Nephron progenitor cell (in vitro differentiated cells): ENCODE data around the gene LILRB2.
"Not testable (repeated sequence)": the region's sequence is repeated elsewhere in the genome, so short reads cannot be mapped to it uniquely, and the experiment has no call there.

Experiments
- DNase-seq: peaks from one replicate; pipeline ENCODE4 v3.0.0; 2021
- H3K27ac Mint-ChIP-seq: 2 replicates; pipeline ENCODE4 v1.8.0; 2021; ENCODE audit warnings: mild to moderate bottlenecking, moderate library complexity, mixed read lengths
- H3K27me3 Mint-ChIP-seq: 2 replicates; pipeline ENCODE4 v1.8.0; 2021; ENCODE audit warnings: mild to moderate bottlenecking, low read depth, mixed read lengths; ENCODE audit not compliant: poor library complexity
- H3K36me3 Mint-ChIP-seq: 2 replicates; pipeline ENCODE4 v1.8.0; 2021; ENCODE audit warnings: low read depth, mixed read lengths
- H3K4me1 Mint-ChIP-seq: 2 replicates; pipeline ENCODE4 v1.8.0; 2021; ENCODE audit warnings: mixed read lengths
- H3K4me3 Mint-ChIP-seq: 2 replicates; pipeline ENCODE4 v1.8.0; 2021; ENCODE audit warnings: mild to moderate bottlenecking, moderate library complexity, mixed read lengths
- H3K9me3 Mint-ChIP-seq: 2 replicates; pipeline ENCODE4 v1.8.0; 2021; ENCODE audit warnings: mild to moderate bottlenecking, moderate library complexity, mixed read lengths
- CTCF ChIP-seq: fragments of 200-600 bp; sonication (generic); IDR thresholded peaks from 2 replicates; pipeline ENCODE4 v1.5.0; 2021; ENCODE audit warnings: antibody characterized with exemption

LILRB2 gene

GRCh38 chr19:54233941-54234340 is 47.0 kb downstream of the LILRB2 start:
- no peak overlapping the region for H3K27ac Mint-ChIP-seq
- peaks cover 4% of the 10 kb centered on the region for H3K36me3 Mint-ChIP-seq
- H3K27me3 Mint-ChIP-seq, result peaks cover 69% of the 10 kb centered on the region
- H3K4me3 Mint-ChIP-seq, result no peak overlapping the region
- H3K4me1 Mint-ChIP-seq, result peaks cover 8% of the 10 kb centered on the region
- no peak for DNase-seq
- H3K9me3 Mint-ChIP-seq, result peaks cover 29% of the 10 kb centered on the region
- TF ChIP-seq CTCF, result no peak

- peak; percentile 98 for TF ChIP-seq CTCF
- peak; percentile 96 for DNase-seq
- H3K9me3 Mint-ChIP-seq, result peaks cover 41% of the 10 kb centered on the region
- H3K36me3 Mint-ChIP-seq, result peaks cover 11% of the 10 kb centered on the region
- H3K27ac Mint-ChIP-seq, result no peak overlapping the region
- H3K4me3 Mint-ChIP-seq, result no peak overlapping the region
- H3K4me1 Mint-ChIP-seq, result peaks cover 5% of the 10 kb centered on the region
- H3K27me3 Mint-ChIP-seq, result peaks cover 59% of the 10 kb centered on the region
Measured at GRCh38 chr19:54231077-54231931, 49.6 kb downstream of the LILRB2 start.

- Mint-ChIP-seq H3K27ac (no peak overlapping the region), H3K4me1 (peaks cover 11% of the 10 kb centered on the region)
- TF ChIP-seq CTCF, result no peak
Measured at GRCh38 chr19:54230031-54230430, 50.9 kb downstream of the LILRB2 start.

GRCh38 chr19:54229146-54229545 is 51.8 kb downstream of the LILRB2 start:
- peaks cover 50% of the 10 kb centered on the region for H3K27me3 Mint-ChIP-seq
- DNase-seq, result no peak
- H3K9me3 Mint-ChIP-seq, result peaks cover 29% of the 10 kb centered on the region
- peaks cover 11% of the 10 kb centered on the region for H3K36me3 Mint-ChIP-seq
- H3K27ac Mint-ChIP-seq, result no peak overlapping the region
- peaks cover 12% of the 10 kb centered on the region for H3K4me1 Mint-ChIP-seq
- no peak overlapping the region for H3K4me3 Mint-ChIP-seq
- TF ChIP-seq CTCF, result no peak

More at GRCh38 chr19:54230031-54230430, 50.9 kb downstream of the LILRB2 start:
- Mint-ChIP-seq H3K27me3 (peaks cover 58% of the 10 kb centered on the region), H3K4me3 (no peak overlapping the region), H3K9me3 (peaks cover 38% of the 10 kb centered on the region), H3K36me3 (peaks cover 11% of the 10 kb centered on the region)
- DNase-seq, result no peak

- not testable (repeated sequence) for H3K27ac Mint-ChIP-seq, DNase-seq, H3K4me3 Mint-ChIP-seq
- H3K27me3 Mint-ChIP-seq, result peaks cover 22% of the 10 kb centered on the region
- peaks cover 40% of the 10 kb centered on the region for H3K4me1 Mint-ChIP-seq
- peaks cover 27% of the 10 kb centered on the region for H3K9me3 Mint-ChIP-seq
- peaks cover 11% of the 10 kb centered on the region for H3K36me3 Mint-ChIP-seq
Measured at GRCh38 chr19:54224619-54225018, 56.3 kb downstream of the LILRB2 start.

- Mint-ChIP-seq H3K4me1 (peaks cover 45% of the 10 kb centered on the region), H3K27ac (peak overlapping the region; percentile 33), H3K9me3 (peaks cover 21% of the 10 kb centered on the region), H3K27me3 (peaks cover 16% of the 10 kb centered on the region)
- not testable (repeated sequence) for H3K36me3 Mint-ChIP-seq, DNase-seq, H3K4me3 Mint-ChIP-seq
Measured at GRCh38 chr19:54223937-54224281, 57.0 kb downstream of the LILRB2 start.
